PC-3 (cell line): ENCODE measurements around the gene CELF2. TPM values are rescaled to one million over a fixed set of nuclear protein-coding genes. Genes with fewer than 3 reads are reported as not detected.

Source experiments
- ATAC-seq: fragments of 200-7000 bp; cut with Tn5 transposase; 2 replicates; pipeline ENCODE4 v1.9.1; 2020; ENCODE audit warnings: mild to moderate bottlenecking, moderate library complexity
- BruUV-seq: library from RNA; stranded (reverse); fragments of 400-500 nt; replicated peaks from 2 replicates; lab custom pipeline; 2021; lab: Mats Ljungman, UMichigan
- CTCF ChIA-PET: fragments of 300-600 bp; sonication (Branson Sonifier 250); formaldehyde crosslinking; loops from one replicate; lab custom pipeline; 2022; ENCODE audit warnings: antibody characterized with exemption; lab: Charles Lee
- POLR2A ChIA-PET: fragments of 300-600 bp; sonication (Branson Sonifier 250); formaldehyde crosslinking; loops from one replicate; lab custom pipeline; 2022; ENCODE audit warnings: antibody characterized with exemption; ENCODE audit not compliant: unreplicated experiment; lab: Charles Lee
- DNase-seq: peaks from one replicate; pipeline ENCODE4 v3.0.0-alpha.2; 2015
- H2AFZ ChIP-seq: fragments of 300-600 bp; sonication (generic); 2 replicates; pipeline ENCODE4 v1.6.0; 2016; ENCODE audit warnings: antibody characterized with exemption, low read length
- H3F3A ChIP-seq: fragments of 300-600 bp; sonication (generic); one replicate; pipeline ENCODE4 v1.6.0; 2017; ENCODE audit warnings: antibody characterized with exemption, low read length, control low read depth, mild to moderate bottlenecking; ENCODE audit not compliant: unreplicated experiment
- H3K27ac ChIP-seq: fragments of 300-600 bp; sonication (generic); 2 replicates; pipeline ENCODE4 v1.5.1; 2016; ENCODE audit warnings: mild to moderate bottlenecking, low read length
- H3K27me3 ChIP-seq: fragments of 300-600 bp; sonication (generic); 2 replicates; pipeline ENCODE4 v1.6.1; 2016; ENCODE audit warnings: low read length, mixed read lengths
- H3K36me3 ChIP-seq: fragments of 300-600 bp; sonication (generic); 2 replicates; pipeline ENCODE4 v1.6.1; 2016; ENCODE audit warnings: low read depth, mixed run types, low read length, mixed read lengths
- H3K4me1 ChIP-seq: fragments of 300-600 bp; sonication (generic); 2 replicates; pipeline ENCODE4 v1.5.1; 2016; ENCODE audit warnings: low read length; ENCODE audit not compliant: insufficient read depth
- H3K4me2 ChIP-seq: fragments of 300-600 bp; sonication (generic); 2 replicates; pipeline ENCODE4 v1.6.0; 2016; ENCODE audit warnings: low read length
- H3K4me3 ChIP-seq: fragments of 300-600 bp; sonication (generic); 2 replicates; pipeline ENCODE4 v1.5.1; 2016; ENCODE audit warnings: mild to moderate bottlenecking, low read length, mixed read lengths
- H3K79me2 ChIP-seq: fragments of 300-600 bp; sonication (generic); 2 replicates; pipeline ENCODE4 v1.6.1; 2017; ENCODE audit warnings: low read length, mixed read lengths
- H3K9ac ChIP-seq: fragments of 300-600 bp; sonication (generic); 2 replicates; pipeline ENCODE4 v1.6.0; 2016; ENCODE audit warnings: mild to moderate bottlenecking, low read length
- H3K9me2 ChIP-seq: fragments of 300-600 bp; sonication (generic); replicated peaks from 2 replicates; pipeline ENCODE4 v1.6.1; 2016; ENCODE audit warnings: mixed run types, low read length, mixed read lengths
- H3K9me3 ChIP-seq: fragments of 300-600 bp; sonication (generic); 2 replicates; pipeline ENCODE4 v1.6.1; 2016; ENCODE audit warnings: low read length, mixed read lengths
- H4K20me1 ChIP-seq: fragments of 300-600 bp; sonication (generic); 2 replicates; pipeline ENCODE4 v1.6.1; 2016; ENCODE audit warnings: low read length, mixed read lengths
- EZH2 ChIP-seq: fragments of 300-600 bp; sonication (generic); IDR thresholded peaks from one replicate; pipeline ENCODE4 v1.6.1; 2017; ENCODE audit warnings: antibody characterized with exemption, mild to moderate bottlenecking, low read length; ENCODE audit not compliant: unreplicated experiment
- EZH2phosphoT487 ChIP-seq: fragments of 300-600 bp; sonication (generic); IDR thresholded peaks from 2 replicates; pipeline ENCODE4 v1.6.1; 2018; ENCODE audit warnings: mild to moderate bottlenecking, antibody characterized with exemption, low read length, borderline replicate concordance
- intact Hi-C: fragments of 100-400 bp; cut with micrococcal nuclease; formaldehyde crosslinking; loops from 2 replicates; pipeline ENCODE4 v1.9.0; 2023
- total RNA-seq: library from RNA; depleted of rRNA; stranded (reverse); fragments of >200 nt; gene quantifications from 2 replicates; pipeline ENCODE4 v1.2.3, GENCODE V29; 2014
- TF ChIP-seq, protein P1 (sequence below): fragments of 300-600 bp; sonication (generic); conservative IDR thresholded peaks from 2 replicates; pipeline ENCODE4 v1.5.1; 2017; ENCODE audit warnings: antibody characterized with exemption, low read depth, mild to moderate bottlenecking, low read length

CELF2 gene
- total RNA-seq, 1 experiment from 2014 or later, result not detected

- Histone ChIP-seq H3K27me3 (peaks cover 6% of the 10 kb centered on the region; the same call in 1 of the 2 replicates), H3K4me3 (no peak overlapping the region), H3K79me2 (no peaks in the 10 kb centered on the region), H3K27ac (no peak overlapping the region), H3F3A (no peaks in the 10 kb centered on the region), H3K4me2 (no peak overlapping the region), H3K9me3 (no peaks in the 10 kb centered on the region), H2AFZ (no peak overlapping the region), H3K9ac (no peak overlapping the region), H3K36me3 (no peaks in the 10 kb centered on the region), H4K20me1 (no peaks in the 10 kb centered on the region), H3K4me1 (no peaks in the 10 kb centered on the region), H3K9me2 (no peaks in the 10 kb centered on the region)
- DNase-seq, result no peak
- POLR2A ChIA-PET, result no interaction called here
- no peak for ATAC-seq
- no TSS peak for BruUV-seq
- CTCF ChIA-PET, result no interaction called here
- TF ChIP-seq EZH2, result no peak
- no peak for TF ChIP-seq EZH2phosphoT487
- TF ChIP-seq, protein P1, sequence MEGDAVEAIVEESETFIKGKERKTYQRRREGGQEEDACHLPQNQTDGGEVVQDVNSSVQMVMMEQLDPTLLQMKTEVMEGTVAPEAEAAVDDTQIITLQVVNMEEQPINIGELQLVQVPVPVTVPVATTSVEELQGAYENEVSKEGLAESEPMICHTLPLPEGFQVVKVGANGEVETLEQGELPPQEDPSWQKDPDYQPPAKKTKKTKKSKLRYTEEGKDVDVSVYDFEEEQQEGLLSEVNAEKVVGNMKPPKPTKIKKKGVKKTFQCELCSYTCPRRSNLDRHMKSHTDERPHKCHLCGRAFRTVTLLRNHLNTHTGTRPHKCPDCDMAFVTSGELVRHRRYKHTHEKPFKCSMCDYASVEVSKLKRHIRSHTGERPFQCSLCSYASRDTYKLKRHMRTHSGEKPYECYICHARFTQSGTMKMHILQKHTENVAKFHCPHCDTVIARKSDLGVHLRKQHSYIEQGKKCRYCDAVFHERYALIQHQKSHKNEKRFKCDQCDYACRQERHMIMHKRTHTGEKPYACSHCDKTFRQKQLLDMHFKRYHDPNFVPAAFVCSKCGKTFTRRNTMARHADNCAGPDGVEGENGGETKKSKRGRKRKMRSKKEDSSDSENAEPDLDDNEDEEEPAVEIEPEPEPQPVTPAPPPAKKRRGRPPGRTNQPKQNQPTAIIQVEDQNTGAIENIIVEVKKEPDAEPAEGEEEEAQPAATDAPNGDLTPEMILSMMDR, result no peak
- intact Hi-C loops, result no loop called here
Measured at GRCh38 chr10:11381511-11381910, 363.8 kb downstream of the CELF2 start.

- ChIA-PET CTCF (no interaction called here), POLR2A (no interaction called here)
- Histone ChIP-seq H3K4me2 (no peak overlapping the region), H3K9me3 (no peaks in the 10 kb centered on the region), H3K9me2 (no peaks in the 10 kb centered on the region), H3K4me1 (no peaks in the 10 kb centered on the region), H3K27ac (no peak overlapping the region), H3K4me3 (no peak overlapping the region), H3K79me2 (no peaks in the 10 kb centered on the region), H3K27me3 (peaks cover 7% of the 10 kb centered on the region; the same call in 1 of the 2 replicates), H3K9ac (no peak overlapping the region), H2AFZ (no peak overlapping the region), H3F3A (no peaks in the 10 kb centered on the region), H4K20me1 (no peaks in the 10 kb centered on the region), H3K36me3 (no peaks in the 10 kb centered on the region)
- ATAC-seq (no peak), DNase-seq (no peak)
- BruUV-seq, result no TSS peak
- intact Hi-C loops, result no loop called here
- TF ChIP-seq, protein P1, result no peak
- TF ChIP-seq EZH2phosphoT487 (no peak), EZH2 (no peak)
Measured at GRCh38 chr10:11382187-11382586, 364.5 kb downstream of the CELF2 start.

DNA sequence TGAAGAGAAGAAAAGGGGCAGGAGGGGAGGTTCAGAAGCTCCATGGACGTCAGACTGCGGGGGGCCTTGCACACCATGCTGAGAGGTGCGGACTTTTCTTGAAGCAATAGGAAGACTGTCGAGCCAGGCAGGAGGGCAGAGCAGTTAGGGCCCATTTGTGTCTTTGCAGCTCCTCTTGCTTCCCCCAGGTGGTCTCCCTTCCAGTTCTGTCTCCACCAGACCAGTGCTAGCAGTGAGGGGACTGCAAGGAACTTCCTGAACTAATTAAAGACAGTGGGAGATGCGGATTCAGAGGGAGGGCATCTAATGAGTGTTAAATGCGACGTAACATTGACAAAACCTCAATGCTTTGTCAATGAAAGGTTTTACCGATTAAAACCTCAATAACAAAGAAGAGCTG lies 368.4 kb downstream of the CELF2 start:
- Histone ChIP-seq H3K27ac (no peak overlapping the region), H3F3A (no peaks in the 10 kb centered on the region), H3K79me2 (no peaks in the 10 kb centered on the region), H3K4me2 (no peak overlapping the region), H3K4me1 (no peaks in the 10 kb centered on the region), H3K9me2 (no peaks in the 10 kb centered on the region), H3K36me3 (no peaks in the 10 kb centered on the region), H3K27me3 (peaks cover 7% of the 10 kb centered on the region; the same call in 1 of the 2 replicates), H2AFZ (no peak overlapping the region), H3K4me3 (no peak overlapping the region), H3K9ac (no peak overlapping the region), H3K9me3 (no peaks in the 10 kb centered on the region), H4K20me1 (no peaks in the 10 kb centered on the region)
- DNase-seq, result no peak
- ATAC-seq, result no peak
- BruUV-seq, result no TSS peak
- ChIA-PET POLR2A (no interaction called here), CTCF (no interaction called here)
- TF ChIP-seq EZH2 (no peak), EZH2phosphoT487 (no peak)
- TF ChIP-seq, protein P1, result no peak
- intact Hi-C loops, result no loop called here
